Type B pancreatic cell (in vitro differentiated cells): Measurements from ENCODE around the gene CSK. TPM values are rescaled to one million over a fixed set of nuclear protein-coding genes. Genes with fewer than 3 reads are reported as not detected.

Experiments used
- DNase-seq: peaks from one replicate; pipeline ENCODE4 v3.0.0; 2021; ENCODE audit warnings: mixed read lengths; ENCODE audit not compliant: unreplicated experiment; ENCODE audit errors: extremely low spot score
- H3K27ac Mint-ChIP-seq: 2 replicates; pipeline ENCODE4 v1.8.0; 2021; ENCODE audit warnings: mild to moderate bottlenecking, mixed read lengths
- H3K27me3 Mint-ChIP-seq: 2 replicates; pipeline ENCODE4 v1.8.0; 2021; ENCODE audit warnings: mixed read lengths
- H3K36me3 Mint-ChIP-seq: 2 replicates; pipeline ENCODE4 v1.8.0; 2021; ENCODE audit warnings: mixed read lengths
- H3K4me1 Mint-ChIP-seq: one replicate; pipeline ENCODE4 v1.8.0; 2021; ENCODE audit warnings: mixed read lengths; ENCODE audit not compliant: unreplicated experiment
- H3K4me3 Mint-ChIP-seq: 2 replicates; pipeline ENCODE4 v1.8.0; 2021; ENCODE audit warnings: mild to moderate bottlenecking, mixed read lengths
- H3K9me3 Mint-ChIP-seq: 2 replicates; pipeline ENCODE4 v1.8.0; 2021; ENCODE audit warnings: mixed read lengths
- CTCF ChIP-seq: fragments of 200-600 bp; sonication (generic); conservative IDR thresholded peaks from 2 replicates; pipeline ENCODE4 v1.5.0; 2021; ENCODE audit warnings: antibody characterized with exemption, mild to moderate bottlenecking
- total RNA-seq: library from RNA; stranded (reverse); gene quantifications from 2 replicates; pipeline ENCODE4 v1.2.1, GENCODE V29; 2021; ENCODE audit warnings: low replicate concordance

CSK gene
- total RNA-seq, 1 donor from 2014 or later, result 77.4 TPM

GRCh38 chr15:74789741-74790079 is 7.8 kb downstream of the CSK start:
- no peak for DNase-seq
- no peaks in the 10 kb centered on the region for H3K9me3 Mint-ChIP-seq
- H3K4me3 Mint-ChIP-seq, result peak overlapping the region; percentile 79
- no peaks in the 10 kb centered on the region for H3K36me3 Mint-ChIP-seq
- H3K27me3 Mint-ChIP-seq, result no peaks in the 10 kb centered on the region
- H3K4me1 Mint-ChIP-seq, result peaks cover 56% of the 10 kb centered on the region
- H3K27ac Mint-ChIP-seq, result peak overlapping the region; percentile 82
- TF ChIP-seq CTCF, result no peak

- Mint-ChIP-seq H3K4me1 (peaks cover 51% of the 10 kb centered on the region), H3K27ac (no peak overlapping the region), H3K27me3 (no peaks in the 10 kb centered on the region), H3K9me3 (no peaks in the 10 kb centered on the region), H3K4me3 (no peak overlapping the region), H3K36me3 (no peaks in the 10 kb centered on the region)
- DNase-seq, result no peak
- no peak for TF ChIP-seq CTCF
Observed at GRCh38 chr15:74790080-74790916, 8.4 kb downstream of the CSK start.

- DNase-seq, result no peak
- no peaks in the 10 kb centered on the region for H3K36me3 Mint-ChIP-seq
- H3K9me3 Mint-ChIP-seq, result no peaks in the 10 kb centered on the region
- peaks cover 51% of the 10 kb centered on the region for H3K4me1 Mint-ChIP-seq
- H3K27me3 Mint-ChIP-seq, result no peaks in the 10 kb centered on the region
- H3K4me3 Mint-ChIP-seq, result no peak overlapping the region
- peak overlapping the region; percentile 12 for H3K27ac Mint-ChIP-seq
- no peak for TF ChIP-seq CTCF
Observed at GRCh38 chr15:74791007-74791406, 9.1 kb downstream of the CSK start.

- peak overlapping the region; percentile 12 for H3K27ac Mint-ChIP-seq
Observed at GRCh38 chr15:74791667-74792066, 9.8 kb downstream of the CSK start.

GRCh38 chr15:74792227-74793016 is 10.5 kb downstream of the CSK start:
- H3K27ac Mint-ChIP-seq, result peak overlapping the region; percentile 12
- DNase-seq, result no peak
- H3K4me3 Mint-ChIP-seq, result peak overlapping the region; percentile 0
- H3K4me1 Mint-ChIP-seq, result peaks cover 47% of the 10 kb centered on the region
- no peaks in the 10 kb centered on the region for H3K9me3 Mint-ChIP-seq
- no peaks in the 10 kb centered on the region for H3K27me3 Mint-ChIP-seq
- TF ChIP-seq CTCF, result no peak
- H3K36me3 Mint-ChIP-seq, result no peaks in the 10 kb centered on the region

More at GRCh38 chr15:74791667-74792066, 9.8 kb downstream of the CSK start:
- TF ChIP-seq CTCF, result no peak
- no peaks in the 10 kb centered on the region for H3K9me3 Mint-ChIP-seq
- peak overlapping the region; percentile 0 for H3K4me3 Mint-ChIP-seq
- no peaks in the 10 kb centered on the region for H3K36me3 Mint-ChIP-seq
- DNase-seq, result no peak
- no peaks in the 10 kb centered on the region for H3K27me3 Mint-ChIP-seq
- peaks cover 51% of the 10 kb centered on the region for H3K4me1 Mint-ChIP-seq
